GM23338 (cell line): Measurements from ENCODE around the gene CEP19. TPM values are rescaled to one million over a fixed set of nuclear protein-coding genes. Genes with fewer than 3 reads are reported as not detected.

Source experiments
- ATAC-seq: fragments of 200-7000 bp; cut with Tn5 transposase; 3 replicates; pipeline ENCODE4 v1.9.1; 2020
- DNase-seq: peaks from one replicate; pipeline ENCODE4 v3.0.0-alpha.2; 2015; ENCODE audit warnings: low spot score
- H2AFZ ChIP-seq: fragments of 200-600 bp; sonication (generic); 2 replicates; pipeline ENCODE4 v1.8.0; 2016; ENCODE audit warnings: antibody characterized with exemption, mild to moderate bottlenecking, moderate library complexity
- H3F3A ChIP-seq: fragments of 200-600 bp; sonication (generic); replicated peaks from 2 replicates; pipeline ENCODE4 v1.8.0; 2017; ENCODE audit warnings: antibody characterized with exemption, mixed run types, low read depth
- H3K27ac ChIP-seq: fragments of 200-600 bp; sonication (generic); 2 replicates; pipeline ENCODE4 v1.6.1; 2016; ENCODE audit warnings: low read depth
- H3K27me3 ChIP-seq: fragments of 200-600 bp; sonication (generic); 2 replicates; pipeline ENCODE4 v1.8.0; 2016; ENCODE audit warnings: mild to moderate bottlenecking, mixed run types, moderate library complexity; ENCODE audit not compliant: insufficient read depth
- H3K36me3 ChIP-seq: fragments of 200-600 bp; sonication (generic); 2 replicates; pipeline ENCODE4 v1.8.0; 2016; ENCODE audit warnings: mild to moderate bottlenecking; ENCODE audit not compliant: insufficient read depth
- H3K4me1 ChIP-seq: fragments of 200-600 bp; sonication (generic); 2 replicates; pipeline ENCODE4 v1.8.0; 2016; ENCODE audit warnings: mild to moderate bottlenecking, moderate library complexity; ENCODE audit not compliant: insufficient read depth
- H3K4me2 ChIP-seq: fragments of 200-600 bp; sonication (generic); 2 replicates; pipeline ENCODE4 v1.7.1; 2017; ENCODE audit warnings: mixed run types
- H3K4me3 ChIP-seq: fragments of 200-600 bp; sonication (generic); 2 replicates; pipeline ENCODE4 v1.6.1; 2016; ENCODE audit warnings: mixed run types
- H3K79me2 ChIP-seq: fragments of 200-600 bp; sonication (generic); replicated peaks from 2 replicates; pipeline ENCODE4 v1.8.0; 2017; ENCODE audit warnings: mild to moderate bottlenecking; ENCODE audit not compliant: insufficient read depth
- H3K9me2 ChIP-seq: fragments of 200-600 bp; sonication (generic); 2 replicates; pipeline ENCODE4 v1.8.0; 2017; ENCODE audit not compliant: insufficient read depth
- H4K20me1 ChIP-seq: fragments of 200-600 bp; sonication (generic); replicated peaks from 2 replicates; pipeline ENCODE4 v1.8.0; 2017; ENCODE audit warnings: mild to moderate bottlenecking; ENCODE audit not compliant: insufficient read depth
- H3K27ac Mint-ChIP-seq: 2 replicates; pipeline ENCODE4 v1.8.0; 2020; ENCODE audit warnings: inconsistent platforms, mild to moderate bottlenecking, moderate library complexity, mixed read lengths
- H3K27me3 Mint-ChIP-seq: 3 replicates; pipeline ENCODE4 v1.8.0; 2022; ENCODE audit warnings: low read depth, mild to moderate bottlenecking, moderate library complexity, mixed read lengths, inconsistent platforms; ENCODE audit not compliant: insufficient read depth, poor library complexity
- H3K36me3 Mint-ChIP-seq: 3 replicates; pipeline ENCODE4 v1.8.0; 2021; ENCODE audit warnings: low read depth, mild to moderate bottlenecking, inconsistent platforms, moderate library complexity, mixed read lengths
- H3K4me1 Mint-ChIP-seq: 3 replicates; pipeline ENCODE4 v1.8.0; 2020; ENCODE audit warnings: mild to moderate bottlenecking, inconsistent platforms, mixed read lengths
- H3K4me3 Mint-ChIP-seq: 3 replicates; pipeline ENCODE4 v1.8.0; 2021; ENCODE audit warnings: moderate library complexity, mild to moderate bottlenecking, inconsistent platforms, mixed read lengths
- H3K9me3 Mint-ChIP-seq: 3 replicates; pipeline ENCODE4 v1.8.0; 2020; ENCODE audit warnings: moderate library complexity, mild to moderate bottlenecking, inconsistent platforms, mixed read lengths
- CREB1 ChIP-seq: fragments of 250-450 bp; sonication (Bioruptor Pico); IDR thresholded peaks from 2 replicates; pipeline ENCODE4 v1.5.0; 2020; ENCODE audit warnings: low read depth, mild to moderate bottlenecking, moderate library complexity
- CTCF ChIP-seq, 2 experiments: fragments of 200-600 bp in 1 of 2; sonication (generic) in 1 of 2; conservative IDR thresholded peaks; 2 replicates each; pipeline versions ENCODE4 v1.5.1 to v1.6.1; 2016 to 2017; ENCODE audit warnings: antibody characterized with exemption in 2 of 2, low read depth in 2 of 2, mild to moderate bottlenecking in 2 of 2, moderate library complexity in 1 of 2
- EZH2 ChIP-seq: fragments of 200-600 bp; sonication (generic); IDR thresholded peaks from one replicate; pipeline ENCODE4 v1.8.0; 2017; ENCODE audit warnings: antibody characterized with exemption, mild to moderate bottlenecking, low read depth; ENCODE audit not compliant: unreplicated experiment
- JUNB ChIP-seq: IDR thresholded peaks from one replicate; pipeline ENCODE4 v1.6.1; 2016; ENCODE audit warnings: antibody characterized with exemption; ENCODE audit not compliant: unreplicated experiment
- NANOG ChIP-seq: IDR thresholded peaks from 2 replicates; pipeline ENCODE4 v1.6.1; 2016; ENCODE audit warnings: antibody characterized with exemption, borderline replicate concordance
- POLR2AphosphoS5 ChIP-seq: IDR thresholded peaks from 2 replicates; pipeline ENCODE4 v1.6.1; 2016; ENCODE audit warnings: antibody characterized with exemption, low read depth
- ZNF331 ChIP-seq: fragments of 250-450 bp; sonication (Bioruptor Pico); IDR thresholded peaks from 2 replicates; pipeline ENCODE4 v1.5.0; 2020; ENCODE audit warnings: low read depth, mild to moderate bottlenecking, moderate library complexity
- polyA plus RNA-seq: library from polyadenylated mRNA; unstranded; fragments of >200 nt; fragmentation: Nextera tagmentation; extraction: Ambion mirVana; gene quantifications from 2 replicates; pipeline ENCODE4 v1.2.1, GENCODE V29; 2016
- total RNA-seq: library from RNA; depleted of rRNA; stranded (reverse); fragments of >200 nt; shearing (Covaris generic); gene quantifications from 2 replicates; pipeline ENCODE4 v1.2.3, GENCODE V29; 2014

CEP19 gene
- total and polyA plus RNA-seq, 2 experiments from 2014 or later, result 1.6 to 2.5 TPM

GRCh38 chr3:196756732-196757131 is 44.7 kb upstream of the CEP19 start:
- no peaks in the 10 kb centered on the region for H3K27me3 ChIP-seq
- H3K36me3 Mint-ChIP-seq, result peaks cover 91% of the 10 kb centered on the region
- no peak for DNase-seq
- no peak overlapping the region for H2AFZ ChIP-seq
- H3K9me2 ChIP-seq, result 0 out of 2 replicates have a peak, but pooled peaks cover 2% of the 10 kb centered on the region
- H3F3A ChIP-seq, result no peaks in the 10 kb centered on the region
- no peak overlapping the region for H3K27ac Mint-ChIP-seq
- no peak overlapping the region for H3K4me3 Mint-ChIP-seq
- peaks cover 54% of the 10 kb centered on the region for H3K9me3 Mint-ChIP-seq
- H3K4me3 ChIP-seq, result no peak overlapping the region
- H3K27me3 Mint-ChIP-seq, result peaks cover 6% of the 10 kb centered on the region
- 0 out of 2 replicates have a peak, but pooled peaks cover 4% of the 10 kb centered on the region for H3K4me1 ChIP-seq
- peaks cover 33% of the 10 kb centered on the region for H4K20me1 ChIP-seq
- H3K4me2 ChIP-seq, result no peak overlapping the region
- TF ChIP-seq CREB1 (CRISPR knock-in tag) (no peak), ZNF331 (CRISPR knock-in tag) (no peak), CTCF (conservative IDR thresholded peaks at IDR 0.05; ENCODE audit: low read depth in 2 of 2) (no peak), EZH2 (no peak)
- H3K79me2 ChIP-seq, result peaks cover 93% of the 10 kb centered on the region
- H3K4me1 Mint-ChIP-seq, result no peaks in the 10 kb centered on the region
- peaks cover 15% of the 10 kb centered on the region; the same call in 1 of the 2 replicates for H3K36me3 ChIP-seq
- H3K27ac ChIP-seq, result no peak overlapping the region
- ATAC-seq, result no peak

- Mint-ChIP-seq H3K36me3 (peaks cover 88% of the 10 kb centered on the region), H3K4me1 (no peaks in the 10 kb centered on the region), H3K27me3 (peaks cover 6% of the 10 kb centered on the region), H3K9me3 (peaks cover 40% of the 10 kb centered on the region), H3K4me3 (no peak overlapping the region), H3K27ac (no peak overlapping the region; the same call in 1 of the 2 replicates)
- Histone ChIP-seq H3K4me1 (0 out of 2 replicates have a peak, but pooled peaks cover 4% of the 10 kb centered on the region), H3K79me2 (peaks cover 100% of the 10 kb centered on the region), H3K9me2 (0 out of 2 replicates have a peak, but pooled peaks cover 2% of the 10 kb centered on the region), H2AFZ (no peak overlapping the region), H4K20me1 (peaks cover 29% of the 10 kb centered on the region), H3K4me2 (no peak overlapping the region), H3K36me3 (peaks cover 15% of the 10 kb centered on the region; the same call in 1 of the 2 replicates), H3K27ac (peak overlapping the region; percentile 70), H3F3A (no peaks in the 10 kb centered on the region), H3K4me3 (no peak overlapping the region), H3K27me3 (no peaks in the 10 kb centered on the region)
- no peak for DNase-seq
- ATAC-seq, result no peak
- TF ChIP-seq POLR2AphosphoS5 (no peak), ZNF331 (CRISPR knock-in tag) (no peak)
Observed at GRCh38 chr3:196754091-196754981, 42.3 kb upstream of the CEP19 start.

GRCh38 chr3:196753201-196753600 is 41.2 kb upstream of the CEP19 start:
- peak overlapping the region; percentile 70; the same call in 1 of the 2 replicates for H3K27ac ChIP-seq
- Mint-ChIP-seq H3K4me3 (no peak overlapping the region), H3K36me3 (peaks cover 77% of the 10 kb centered on the region), H3K27ac (no peak overlapping the region), H3K4me1 (peaks cover 4% of the 10 kb centered on the region), H3K27me3 (peaks cover 4% of the 10 kb centered on the region), H3K9me3 (peaks cover 39% of the 10 kb centered on the region)
- H3K4me3 ChIP-seq, result no peak overlapping the region
- peaks cover 15% of the 10 kb centered on the region; the same call in 1 of the 2 replicates for H3K36me3 ChIP-seq
- ATAC-seq, result no peak
- no peak for DNase-seq
- 0 out of 2 replicates have a peak, but pooled peaks cover under 1% of the 10 kb centered on the region for H3K9me2 ChIP-seq
- no peak overlapping the region for H2AFZ ChIP-seq
- H3K27me3 ChIP-seq, result no peaks in the 10 kb centered on the region
- H3K79me2 ChIP-seq, result peaks cover 100% of the 10 kb centered on the region
- H4K20me1 ChIP-seq, result peaks cover 25% of the 10 kb centered on the region
- H3K4me1 ChIP-seq, result peaks cover 8% of the 10 kb centered on the region; the same call in 1 of the 2 replicates
- H3K4me2 ChIP-seq, result no peak overlapping the region
- no peaks in the 10 kb centered on the region for H3F3A ChIP-seq
- no peak for TF ChIP-seq JUNB
- TF ChIP-seq CTCF (conservative IDR thresholded peaks at IDR 0.05; ENCODE audit: low read depth in 2 of 2), result no peak
- TF ChIP-seq NANOG, result no peak
